Measurements from ENCODE around the gene TFF3.
A peak's percentile ranks its signal among the peaks of the same experiment; 100 is the strongest.

TFF3 gene

DNA sequence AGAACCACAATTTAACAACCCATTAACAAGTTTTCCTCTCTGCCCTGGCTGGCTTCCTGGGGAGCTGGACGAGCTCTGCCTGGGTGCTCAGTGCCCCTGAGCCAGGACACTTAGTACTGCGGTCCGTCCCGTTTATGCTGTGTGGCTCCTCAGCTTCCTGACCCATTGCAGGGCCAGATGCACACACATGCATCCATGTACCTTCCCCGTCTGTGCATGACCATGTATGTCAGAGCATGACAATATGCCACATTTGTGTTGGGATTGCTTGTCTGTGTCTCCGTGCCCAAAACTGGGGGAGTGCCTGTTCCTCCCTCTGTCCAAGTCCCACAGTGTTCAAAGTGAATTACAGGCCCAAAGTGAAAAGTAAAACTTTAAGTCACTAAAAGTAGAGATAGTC is 9.7 kb upstream of the TFF3 start:
- FAIRE-seq = no peak

DNA sequence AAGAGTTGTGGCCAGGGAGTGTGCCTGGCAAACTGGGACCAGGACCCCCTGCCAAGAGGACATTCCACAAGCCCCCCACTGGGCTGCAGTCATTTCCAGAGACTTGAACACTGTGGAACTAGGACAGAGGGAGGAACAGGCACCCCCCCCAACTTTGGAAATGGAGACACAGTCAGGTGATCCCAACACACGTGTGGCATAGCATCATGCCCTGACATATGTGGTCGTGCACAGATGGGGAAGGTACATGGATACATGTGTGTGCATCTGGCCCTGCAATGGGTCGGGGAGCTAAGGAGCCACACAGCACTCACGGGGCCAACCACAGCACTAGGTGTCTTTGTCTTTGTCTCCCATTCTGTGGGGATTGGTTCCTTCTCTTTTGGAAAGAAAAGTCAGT is 6.6 kb upstream of the TFF3 start:
- no peak for FAIRE-seq

More for the DNA sequence above, 9.7 kb upstream of the TFF3 start:
- no peak for DNase-seq (ENCODE audit: extremely low spot score, insufficient read length, low read depth)

DNA sequence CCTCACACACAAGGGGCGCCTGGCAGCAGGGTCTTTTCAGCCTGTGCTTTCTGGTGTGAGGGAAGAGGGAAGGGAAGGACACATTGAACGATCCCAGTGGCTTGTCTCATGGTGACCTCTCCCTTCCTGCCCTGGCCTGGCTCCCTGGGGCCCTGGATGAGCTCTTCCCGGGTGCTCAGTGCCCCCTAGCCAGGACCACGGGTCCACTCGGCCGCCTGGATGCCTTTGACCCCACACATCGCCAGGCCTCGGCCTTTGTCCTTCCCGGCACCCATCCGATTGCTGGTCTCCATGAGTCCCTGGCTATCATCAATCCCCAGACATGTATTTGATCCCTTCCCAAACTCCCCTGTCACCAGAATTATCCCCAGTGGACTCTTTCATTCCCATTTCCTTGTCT is 6.0 kb upstream of the TFF3 start:
- FAIRE-seq (no peak), DNase-seq (ENCODE audit: extremely low spot score, insufficient read length, low read depth) (no peak)

More for the DNA sequence above, 6.6 kb upstream of the TFF3 start:
- no peak for DNase-seq (ENCODE audit: extremely low spot score, insufficient read length, low read depth)

DNA sequence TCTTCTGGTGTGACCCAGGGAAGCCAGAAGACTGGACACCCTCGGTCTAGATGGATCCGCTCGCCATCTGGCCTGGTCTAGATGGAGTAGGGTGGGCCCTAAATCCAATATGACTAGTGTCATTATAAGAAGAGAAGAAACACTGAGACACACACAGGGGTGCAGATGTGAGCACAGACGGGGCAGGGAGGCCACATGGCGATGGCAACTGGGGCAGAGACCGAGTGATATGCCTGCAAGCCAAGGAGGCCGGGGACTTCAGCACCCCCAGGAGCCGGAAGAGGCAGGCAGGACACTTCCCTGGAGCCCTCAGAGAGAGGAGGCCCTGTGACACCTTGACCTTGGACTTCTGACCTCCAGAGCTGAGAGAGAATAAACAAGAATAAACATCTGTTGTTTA is 5.6 kb upstream of the TFF3 start:
- no peak for DNase-seq (ENCODE audit: extremely low spot score, insufficient read length, low read depth)
- FAIRE-seq = no peak

DNA sequence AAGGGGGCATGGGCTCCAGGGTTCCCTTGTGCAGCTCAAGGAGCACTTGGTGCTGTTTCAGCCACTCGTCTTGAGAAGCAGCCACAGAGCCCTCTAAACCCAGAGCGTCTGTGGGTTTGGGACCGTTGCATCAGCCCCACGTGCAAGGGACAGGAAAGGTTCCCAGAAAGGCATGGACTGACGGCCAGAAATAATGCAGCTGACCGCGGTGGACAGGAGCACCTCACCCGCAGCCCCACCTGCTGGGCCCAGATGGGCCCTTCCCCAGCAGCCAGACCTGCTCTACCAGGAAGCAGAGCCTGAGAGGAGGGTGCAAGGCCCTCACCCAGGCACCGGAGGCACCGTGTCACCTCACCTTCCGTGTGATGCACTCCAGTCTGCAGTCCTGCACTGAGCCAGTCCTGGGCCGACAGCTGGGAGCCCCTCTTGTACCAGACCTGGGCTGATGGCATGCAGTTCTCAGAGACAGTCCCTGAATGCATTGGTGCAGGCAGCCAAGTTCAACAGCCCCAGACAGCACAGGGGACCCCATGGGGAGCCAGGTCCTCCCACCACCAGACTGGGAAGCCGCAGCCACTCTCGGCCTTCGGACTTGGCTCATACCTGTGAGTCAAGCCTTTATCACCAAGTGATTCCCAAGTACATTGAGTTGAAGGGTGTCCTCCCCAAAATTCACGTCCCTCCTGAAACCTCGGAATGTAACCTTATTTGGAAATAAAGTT is 4.8 kb upstream of the TFF3 start:
- DNase-seq (ENCODE audit: extremely low spot score, insufficient read length, low read depth) (no peak), FAIRE-seq (no peak)

DNA sequence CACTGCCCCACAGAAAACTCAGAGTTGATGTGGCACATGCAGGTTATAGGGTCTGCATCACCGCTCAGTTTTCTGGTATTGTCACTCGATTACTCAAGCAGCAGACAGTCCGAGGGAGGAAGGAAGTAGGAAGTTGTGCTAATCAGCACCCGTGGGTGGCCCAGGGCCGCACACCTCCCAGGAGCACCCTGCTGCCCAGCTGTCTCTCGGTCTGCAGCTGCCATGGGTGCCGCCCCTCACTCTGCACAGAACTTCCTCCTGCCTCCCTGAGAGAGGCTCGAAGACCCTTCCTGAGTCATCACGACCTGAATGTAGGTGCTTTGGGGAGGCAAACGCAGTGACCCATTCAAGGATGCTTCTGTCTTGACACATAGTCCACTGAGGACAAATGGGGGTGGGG is 4.2 kb upstream of the TFF3 start:
- FAIRE-seq = peak; percentile 72

DNA sequence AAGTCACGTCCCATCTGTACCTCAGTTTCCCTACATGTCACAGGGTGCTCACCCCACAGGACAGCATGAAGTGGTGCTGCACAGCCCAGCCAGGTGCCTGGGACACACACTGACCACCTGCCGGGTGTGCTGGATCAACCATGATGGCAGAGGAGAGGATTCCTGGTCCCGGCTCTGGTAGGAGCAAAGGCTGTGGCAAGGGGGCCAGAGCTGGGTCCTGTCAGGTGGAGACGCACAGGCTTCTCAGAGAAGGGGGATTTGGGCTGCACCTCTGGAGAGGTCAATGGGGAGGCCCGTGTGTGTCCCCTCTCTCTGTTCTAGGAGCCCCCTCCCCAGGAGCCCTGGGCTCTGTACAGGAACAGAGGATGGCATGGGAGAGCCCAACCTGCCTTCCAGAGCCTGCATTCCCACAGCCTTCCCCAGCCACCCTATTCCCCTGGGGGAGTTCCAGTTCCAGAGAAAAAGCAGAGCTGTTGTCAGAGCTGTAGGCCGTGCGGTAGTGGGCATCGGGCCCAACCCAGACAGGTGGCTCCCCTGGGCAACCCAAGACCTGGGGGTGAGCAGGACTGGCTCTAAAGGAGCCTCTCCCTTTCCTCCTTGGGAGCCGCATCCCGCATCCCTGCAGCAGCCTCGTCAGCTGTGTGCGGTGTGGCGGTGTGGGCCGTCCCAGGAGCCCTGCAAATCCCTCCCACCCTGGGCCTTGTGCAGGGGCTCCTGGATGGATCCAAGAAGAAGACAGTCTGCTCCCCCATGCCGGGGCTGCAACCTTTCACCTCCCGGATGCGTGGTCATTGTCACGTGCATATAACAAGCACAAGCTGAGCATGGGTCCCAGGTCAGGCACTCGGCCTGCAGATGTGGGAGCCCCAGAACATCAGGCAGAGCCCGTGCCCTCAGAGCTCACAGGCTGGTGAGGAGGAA is 2.9 kb upstream of the TFF3 start:
- FAIRE-seq = no peak
- no peak for DNase-seq (ENCODE audit: extremely low spot score, insufficient read length, low read depth)

More for the DNA sequence above, 4.2 kb upstream of the TFF3 start:
- no peak for DNase-seq (ENCODE audit: extremely low spot score, insufficient read length, low read depth)

DNA sequence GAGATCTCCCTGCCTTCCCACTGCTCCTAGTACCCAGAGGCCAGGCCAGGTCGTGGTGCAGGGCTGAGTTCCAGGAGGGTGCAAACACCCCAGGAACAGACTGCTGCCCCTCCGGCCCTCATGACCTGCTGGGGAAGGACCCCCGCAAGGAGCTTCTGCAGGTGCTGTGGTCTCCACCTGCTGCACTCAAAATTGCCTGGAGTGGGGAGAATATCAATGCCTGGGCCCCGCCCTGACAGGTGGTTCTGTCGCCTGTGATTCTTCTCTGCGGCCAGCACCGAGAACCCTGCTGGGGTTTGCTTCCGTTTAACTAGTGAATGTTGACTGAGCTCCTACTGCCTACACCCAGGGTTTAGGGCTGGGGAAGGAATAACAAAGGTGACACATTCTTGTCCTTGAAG is 2.1 kb upstream of the TFF3 start:
- no peak for DNase-seq (ENCODE audit: extremely low spot score, insufficient read length, low read depth)

DNA sequence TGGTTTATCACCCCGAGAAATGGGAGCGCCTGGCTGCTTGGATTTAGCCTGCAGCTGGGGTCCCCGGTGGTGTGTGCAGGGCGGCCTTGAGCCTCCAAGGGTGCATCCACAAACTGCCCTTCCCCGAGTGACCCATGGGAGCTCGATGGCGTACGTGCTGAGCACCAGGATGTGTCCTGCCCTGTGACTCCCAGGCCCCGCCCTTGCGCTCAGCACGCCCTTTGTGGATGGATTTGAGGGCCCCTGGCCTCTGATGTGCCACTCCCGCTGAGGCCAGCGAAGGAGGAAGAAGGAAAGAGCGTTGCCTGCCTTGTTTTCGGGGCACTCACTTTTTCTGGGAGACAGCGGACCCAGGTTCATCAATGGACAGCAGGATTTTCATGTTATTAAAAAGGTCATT is 1.7 kb upstream of the TFF3 start:
- no peak for DNase-seq (ENCODE audit: extremely low spot score, insufficient read length, low read depth)
- FAIRE-seq = no peak

More for the DNA sequence above, 2.1 kb upstream of the TFF3 start:
- FAIRE-seq = no peak

DNA sequence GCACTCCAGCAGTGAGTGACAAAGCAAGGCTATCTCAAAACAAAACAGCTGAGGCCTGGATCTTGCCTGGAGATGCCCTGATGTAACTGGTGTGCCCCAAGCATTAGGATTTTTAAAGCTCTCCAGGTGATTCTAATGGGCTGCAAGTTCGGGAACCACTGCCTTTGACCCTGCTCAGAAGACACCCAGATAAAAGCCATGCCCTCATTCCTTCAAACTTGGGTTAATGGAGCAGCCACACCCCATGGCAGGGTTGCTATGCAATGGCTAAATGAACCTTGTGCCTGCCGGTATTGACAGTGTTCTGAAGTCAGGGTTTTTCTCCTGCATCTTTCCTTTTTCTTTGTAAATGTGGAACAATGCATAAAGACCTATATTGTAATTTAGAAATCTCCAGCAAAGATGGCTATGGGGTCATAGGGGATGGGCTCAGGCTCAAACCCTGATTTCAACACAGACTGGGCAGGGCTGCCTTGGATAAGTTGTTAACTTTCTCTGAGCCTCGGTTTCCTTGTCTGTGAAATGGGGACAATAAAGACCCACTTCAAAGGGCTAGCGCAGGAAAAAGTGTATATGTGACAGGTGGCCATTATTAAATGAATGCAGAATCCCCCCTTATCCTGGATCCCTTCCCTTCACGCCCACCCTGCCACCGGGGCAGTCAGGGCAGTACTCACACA is 453 bp downstream of the TFF3 start:
- FAIRE-seq (no peak), DNase-seq (ENCODE audit: extremely low spot score, insufficient read length, low read depth) (no peak)

DNA sequence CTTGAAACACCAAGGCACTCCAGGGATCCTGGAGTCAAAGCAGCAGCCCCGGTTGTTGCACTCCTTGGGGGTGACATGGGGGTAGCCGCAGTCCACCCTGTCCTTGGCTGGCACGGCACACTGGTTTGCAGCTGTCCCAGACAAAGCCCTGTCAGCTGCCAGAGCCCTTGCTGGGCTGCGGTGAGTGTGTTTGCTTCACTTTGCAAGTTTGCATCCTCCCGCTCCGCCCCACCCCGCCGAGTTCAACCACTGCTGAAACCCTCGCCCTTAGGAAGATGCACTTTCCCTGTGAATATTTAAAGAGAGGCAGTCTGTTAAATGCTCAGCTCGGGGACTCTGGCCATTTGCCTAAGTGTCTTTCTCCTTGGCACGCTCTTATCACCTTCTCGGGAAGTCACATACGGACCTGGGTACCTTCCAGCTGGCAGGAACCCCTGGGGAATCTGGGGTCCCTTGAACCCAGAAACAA is 1.7 kb downstream of the TFF3 start:
- DNase-seq (ENCODE audit: extremely low spot score, insufficient read length, low read depth) = no peak
- no peak for FAIRE-seq

DNA sequence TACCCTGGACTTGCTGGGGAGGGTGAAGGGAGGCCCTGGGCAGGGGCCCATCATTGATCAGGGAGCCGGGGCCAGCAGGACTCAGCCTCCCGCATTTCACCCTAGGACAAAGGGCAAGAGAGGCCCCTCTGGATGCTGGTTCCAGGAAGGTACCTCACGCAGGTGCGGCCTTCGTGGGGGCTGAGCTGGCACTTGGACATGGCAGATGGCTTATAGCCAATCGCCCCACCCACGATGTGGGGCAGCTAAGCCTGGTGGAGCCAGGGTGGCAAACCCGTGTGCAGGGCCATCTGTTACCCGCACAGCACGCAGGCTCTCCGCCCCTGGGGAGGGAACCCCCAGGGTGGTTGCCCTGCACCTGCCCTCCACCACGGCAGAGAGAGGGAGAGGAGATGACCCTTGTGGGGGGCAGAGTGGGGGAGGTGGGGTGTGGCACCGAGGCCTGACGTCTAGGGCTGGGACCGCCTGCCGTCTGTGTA is 2.5 kb downstream of the TFF3 start:
- FAIRE-seq = no peak
- no peak for DNase-seq (ENCODE audit: extremely low spot score, insufficient read length, low read depth)

DNA sequence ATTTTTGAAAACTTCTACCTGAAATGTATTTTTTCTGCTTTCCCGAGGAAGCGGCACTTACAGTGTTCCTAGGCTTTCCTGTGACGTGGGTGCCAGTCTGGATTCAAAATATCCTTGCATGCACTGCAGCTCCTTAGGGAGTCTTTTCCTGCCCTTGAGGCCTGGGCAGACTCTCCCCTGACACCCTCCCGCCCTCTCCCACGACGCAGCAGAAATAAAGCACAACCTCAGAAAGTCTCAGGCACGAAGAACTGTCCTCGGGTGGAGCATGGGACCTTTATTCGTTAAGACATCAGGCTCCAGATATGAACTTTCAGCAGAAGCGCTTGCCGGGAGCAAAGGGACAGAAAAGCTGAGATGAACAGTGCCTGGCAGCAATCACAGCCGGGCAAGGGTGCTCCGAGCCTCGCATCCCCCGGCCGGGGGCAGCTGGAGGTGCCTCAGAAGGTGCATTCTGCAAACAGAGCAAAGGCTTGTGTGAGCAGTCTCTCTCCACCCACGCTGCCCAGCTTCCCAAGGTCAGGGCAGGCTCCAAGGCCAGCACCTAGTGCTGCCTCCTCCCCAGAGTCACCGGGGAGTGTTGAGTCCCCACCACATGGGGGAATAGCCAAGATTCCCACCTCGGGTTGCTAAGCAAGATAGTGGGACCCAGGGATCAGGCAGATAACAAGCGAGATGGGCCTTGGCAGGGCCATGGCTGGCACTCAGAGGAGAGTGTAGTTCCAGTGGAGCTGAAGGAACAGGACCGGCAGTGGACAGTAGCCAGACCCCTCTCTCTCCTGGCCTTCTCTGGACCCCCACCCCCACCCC is 3.2 kb downstream of the TFF3 start:
- DNase-seq (ENCODE audit: extremely low spot score, insufficient read length, low read depth) (no peak), FAIRE-seq (no peak)

DNA sequence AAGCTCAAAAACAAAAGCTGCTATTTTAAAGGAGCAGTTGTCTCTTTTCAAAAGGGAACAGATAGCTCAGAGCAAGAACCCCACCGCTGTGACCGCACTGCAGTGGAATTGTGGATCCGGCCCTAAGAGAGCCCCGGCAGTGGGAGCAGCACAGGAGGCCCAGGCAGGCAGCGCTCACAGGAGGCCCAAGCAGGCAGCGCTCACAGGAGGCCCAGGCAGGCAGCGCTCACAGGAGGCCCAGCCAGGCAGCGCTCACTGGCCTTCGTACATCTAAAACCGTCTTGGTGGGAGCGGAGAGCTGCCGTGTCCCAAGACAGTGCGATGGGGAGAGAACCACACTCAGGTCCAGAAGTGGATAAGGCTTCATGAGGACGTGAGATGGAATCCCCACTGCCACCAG is 4.0 kb downstream of the TFF3 start:
- no peak for DNase-seq (ENCODE audit: extremely low spot score, insufficient read length, low read depth)
- FAIRE-seq = no peak

DNA sequence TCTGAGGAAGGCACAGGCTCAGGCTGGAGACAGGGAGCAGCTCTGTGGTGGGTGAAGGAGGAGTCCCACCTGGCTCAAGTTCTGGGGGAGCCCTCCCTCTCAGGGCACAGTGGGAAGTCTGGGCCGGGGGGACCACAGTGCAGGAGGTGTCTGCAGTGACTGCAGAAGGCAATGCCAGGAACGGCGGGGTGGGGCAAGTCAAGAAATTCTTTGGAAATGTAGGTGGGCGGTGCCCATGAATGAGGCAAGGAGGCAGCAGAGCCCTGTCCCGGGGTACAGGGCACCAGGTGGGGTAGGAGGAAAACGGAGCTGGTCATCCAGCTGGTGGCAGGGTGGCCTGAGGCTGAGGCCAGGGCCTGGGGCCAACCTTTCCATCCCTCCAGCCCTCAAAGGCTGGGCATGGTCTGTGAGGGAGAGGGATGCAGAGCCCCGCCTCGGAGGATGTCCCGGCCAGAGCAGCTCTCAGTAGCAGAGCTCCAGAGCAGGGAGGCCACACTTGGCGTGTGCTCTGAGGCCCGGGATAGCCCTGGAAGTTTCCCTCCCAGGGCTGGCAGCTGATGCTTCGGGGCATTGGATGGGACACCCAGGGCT is 4.7 kb downstream of the TFF3 start:
- FAIRE-seq (no peak), DNase-seq (ENCODE audit: extremely low spot score, insufficient read length, low read depth) (no peak)

DNA sequence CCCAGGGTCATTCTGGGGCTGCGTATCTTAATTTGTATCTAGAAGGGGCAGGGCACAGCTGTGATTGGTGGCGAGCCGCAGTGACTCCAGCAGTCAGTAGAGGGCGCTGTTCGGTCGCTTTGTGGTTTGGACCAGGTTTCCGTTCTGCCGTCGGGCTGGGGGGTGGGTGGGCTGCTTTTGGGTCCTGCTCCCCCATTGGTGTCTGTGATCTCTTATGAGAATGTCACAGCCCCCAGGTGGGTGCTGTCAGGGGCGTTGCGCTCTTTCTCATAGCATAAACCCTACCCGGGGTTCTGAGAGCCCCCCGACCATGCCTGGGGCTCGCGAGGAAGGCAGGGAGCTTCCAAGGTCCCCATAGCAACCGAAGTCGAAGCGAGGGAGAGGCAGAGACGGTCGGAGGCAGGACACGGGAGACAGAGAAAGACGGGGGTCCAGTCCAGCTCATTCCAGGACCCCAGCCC is 5.4 kb downstream of the TFF3 start:
- DNase-seq (ENCODE audit: extremely low spot score, insufficient read length, low read depth) = peak; percentile 38
- FAIRE-seq = peak; percentile 35

DNA sequence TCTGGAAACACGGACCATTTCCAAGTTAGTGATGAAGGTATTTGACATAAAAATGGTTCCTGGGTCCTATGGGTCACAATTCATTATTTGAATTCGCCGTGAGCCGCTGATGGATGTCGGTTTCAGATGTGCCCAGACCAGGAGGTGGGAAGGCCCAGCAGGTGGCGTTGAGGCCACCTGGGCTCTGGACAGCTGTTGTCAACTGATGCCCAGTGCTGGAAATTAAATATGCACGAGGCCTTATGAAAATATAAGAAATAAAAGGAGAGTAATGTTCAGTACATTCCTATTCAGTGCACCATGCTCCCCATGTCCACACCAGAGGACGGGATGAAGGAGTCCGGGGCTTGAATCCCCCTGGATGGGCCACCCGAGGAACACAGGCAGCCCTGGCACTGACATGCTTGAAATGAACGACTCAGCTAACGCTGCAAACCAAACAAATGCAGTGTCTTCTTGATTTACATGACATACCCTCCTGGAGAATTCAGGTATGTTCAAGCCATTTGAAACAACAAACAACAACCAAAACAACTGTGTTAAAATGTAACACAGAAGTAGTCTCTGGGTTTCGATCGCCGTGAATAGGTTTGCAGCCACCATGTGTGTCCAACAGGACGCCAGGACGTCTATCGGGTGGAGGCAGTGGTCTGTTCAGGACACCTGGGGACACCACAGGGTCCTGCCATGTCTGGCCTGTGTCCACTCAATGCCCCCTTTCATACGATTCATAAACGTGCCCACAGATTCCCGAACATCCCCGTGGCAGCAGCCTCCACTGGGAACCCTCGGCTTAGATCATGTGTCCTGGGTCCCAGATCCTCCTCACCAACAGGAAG is 6.1 kb downstream of the TFF3 start:
- FAIRE-seq (no peak), DNase-seq (ENCODE audit: extremely low spot score, insufficient read length, low read depth) (no peak)

DNA sequence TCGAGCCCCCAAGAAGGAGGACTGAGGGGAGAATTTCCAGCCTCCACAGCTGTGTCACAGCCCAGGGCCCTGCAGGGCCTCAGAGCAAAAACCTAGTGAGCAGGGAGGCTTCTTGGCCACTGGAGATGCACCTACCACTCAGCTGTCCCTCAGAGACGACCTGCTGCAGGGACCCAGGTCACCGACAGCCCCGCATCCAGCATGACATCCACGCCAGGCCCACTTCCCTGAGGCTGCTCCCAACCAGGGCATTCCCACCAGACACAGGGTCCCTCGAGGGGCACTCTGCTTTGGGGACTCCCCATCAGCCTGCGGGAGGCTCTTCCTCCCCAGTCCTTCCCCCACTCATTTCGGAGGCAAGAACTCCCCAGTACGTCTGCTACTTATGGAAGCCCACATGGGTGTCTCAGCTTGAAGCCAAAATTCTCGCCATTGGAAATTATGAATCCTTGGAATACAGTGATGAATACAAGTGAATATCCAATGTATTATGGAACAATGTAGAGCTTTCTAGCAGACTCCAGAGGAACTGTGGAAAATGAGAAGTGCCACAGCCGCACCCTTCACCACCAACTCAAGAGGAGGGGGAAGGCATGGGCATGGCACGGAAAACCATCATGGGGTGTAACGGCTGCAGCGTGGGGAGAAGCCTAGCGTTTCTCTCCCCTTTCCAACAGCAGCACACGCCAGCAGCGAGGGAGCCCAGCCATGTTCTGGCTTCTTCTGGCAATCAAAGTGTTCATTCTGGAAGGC is 6.9 kb downstream of the TFF3 start:
- FAIRE-seq (no peak), DNase-seq (ENCODE audit: extremely low spot score, insufficient read length, low read depth) (no peak)
